Measurements from ENCODE around the gene PTPRT.

Gene PTPRT

DNA sequence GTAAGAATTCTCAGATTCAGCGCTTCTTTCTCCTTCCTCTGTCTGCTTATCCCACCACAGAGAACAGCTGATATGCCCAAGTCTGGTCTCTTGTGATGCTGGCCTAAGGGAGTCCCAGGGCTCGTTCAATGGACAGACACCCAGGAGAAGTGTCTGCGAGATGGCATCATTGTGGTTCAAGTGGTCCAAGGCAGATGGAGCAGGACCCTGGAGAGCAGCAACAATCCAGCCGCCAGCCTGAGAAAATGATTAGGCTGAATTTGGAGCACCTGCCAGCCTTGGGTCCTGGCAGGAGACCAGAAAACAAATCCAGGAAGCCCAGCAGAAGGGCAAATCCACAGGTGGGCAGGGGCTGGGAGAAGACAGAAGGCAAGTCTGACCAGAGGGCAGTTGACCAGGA is 145.8 kb downstream of the PTPRT start:
- no peaks in the 10 kb centered on the region for H3K27me3 ChIP-seq (ENCODE audit: insufficient read depth, low read length)
- no peak overlapping the region for H3K9ac ChIP-seq (ENCODE audit: low read depth, low read length)
- no peak overlapping the region for H3K27ac ChIP-seq (ENCODE audit: low read length)
- no peaks in the 10 kb centered on the region for H3K9me3 ChIP-seq (ENCODE audit: insufficient read depth, low read depth, low read length)
- no peaks in the 10 kb centered on the region; the same call in 1 of the 2 replicates for H3K4me1 ChIP-seq (ENCODE audit: insufficient read depth, low read length)
- no peaks in the 10 kb centered on the region for H3K36me3 ChIP-seq (ENCODE audit: insufficient read depth, low read depth, low read length)
- no peak overlapping the region for H3K4me3 ChIP-seq (ENCODE audit: low read length)

GRCh38 chr20:43040427-43040826 is 149.3 kb downstream of the PTPRT start:
- H3K4me3 ChIP-seq (ENCODE audit: low read length), result no peak overlapping the region
- H3K27me3 ChIP-seq (ENCODE audit: insufficient read depth, low read length), result no peaks in the 10 kb centered on the region
- H3K9ac ChIP-seq (ENCODE audit: low read depth, low read length), result no peak overlapping the region
- H3K9me3 ChIP-seq (ENCODE audit: insufficient read depth, low read depth, low read length), result no peaks in the 10 kb centered on the region
- H3K4me1 ChIP-seq (ENCODE audit: insufficient read depth, low read length), result no peaks in the 10 kb centered on the region
- H3K36me3 ChIP-seq (ENCODE audit: insufficient read depth, low read depth, low read length), result no peaks in the 10 kb centered on the region
- H3K27ac ChIP-seq (ENCODE audit: low read length), result no peak overlapping the region

DNA sequence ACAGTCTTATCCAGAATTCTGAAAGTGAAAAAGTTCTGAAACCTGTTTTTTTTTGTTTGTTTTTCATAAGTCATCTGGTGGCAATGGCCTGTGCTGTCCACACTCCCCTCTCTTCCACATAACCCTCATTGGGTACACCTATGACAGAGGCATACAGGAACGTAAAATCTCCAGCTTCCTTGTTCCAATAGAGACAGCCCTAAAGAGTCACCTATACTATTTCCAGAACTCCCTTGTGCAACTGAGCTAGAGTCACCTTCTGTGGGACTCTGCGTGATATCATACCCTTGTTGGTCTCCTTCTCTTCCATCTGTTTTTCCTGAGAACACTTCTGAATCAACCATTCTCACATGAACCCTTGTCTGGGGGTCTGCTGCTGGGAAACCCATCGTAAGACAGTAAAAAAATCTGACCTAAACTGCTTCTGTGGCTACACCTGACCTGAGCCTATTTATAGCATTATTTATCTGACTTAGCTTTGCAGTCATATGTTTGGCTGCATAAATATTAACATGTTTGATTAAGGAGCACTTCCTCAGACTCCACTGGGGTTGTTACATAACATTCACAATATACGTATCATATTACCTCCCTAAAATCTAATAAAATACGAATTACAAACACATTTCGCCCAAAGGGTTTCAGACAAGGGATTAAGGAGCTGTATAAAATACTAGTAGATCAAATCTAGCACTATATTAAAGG is 151.9 kb downstream of the PTPRT start:
- Histone ChIP-seq H3K27me3 (ENCODE audit: insufficient read depth, low read length) (no peaks in the 10 kb centered on the region), H3K9me3 (ENCODE audit: insufficient read depth, low read depth, low read length) (no peaks in the 10 kb centered on the region), H3K36me3 (ENCODE audit: insufficient read depth, low read depth, low read length) (no peaks in the 10 kb centered on the region), H3K9ac (ENCODE audit: low read depth, low read length) (no peak overlapping the region), H3K4me1 (ENCODE audit: insufficient read depth, low read length) (no peaks in the 10 kb centered on the region), H3K4me3 (ENCODE audit: low read length) (no peak overlapping the region), H3K27ac (ENCODE audit: low read length) (no peak overlapping the region)

DNA sequence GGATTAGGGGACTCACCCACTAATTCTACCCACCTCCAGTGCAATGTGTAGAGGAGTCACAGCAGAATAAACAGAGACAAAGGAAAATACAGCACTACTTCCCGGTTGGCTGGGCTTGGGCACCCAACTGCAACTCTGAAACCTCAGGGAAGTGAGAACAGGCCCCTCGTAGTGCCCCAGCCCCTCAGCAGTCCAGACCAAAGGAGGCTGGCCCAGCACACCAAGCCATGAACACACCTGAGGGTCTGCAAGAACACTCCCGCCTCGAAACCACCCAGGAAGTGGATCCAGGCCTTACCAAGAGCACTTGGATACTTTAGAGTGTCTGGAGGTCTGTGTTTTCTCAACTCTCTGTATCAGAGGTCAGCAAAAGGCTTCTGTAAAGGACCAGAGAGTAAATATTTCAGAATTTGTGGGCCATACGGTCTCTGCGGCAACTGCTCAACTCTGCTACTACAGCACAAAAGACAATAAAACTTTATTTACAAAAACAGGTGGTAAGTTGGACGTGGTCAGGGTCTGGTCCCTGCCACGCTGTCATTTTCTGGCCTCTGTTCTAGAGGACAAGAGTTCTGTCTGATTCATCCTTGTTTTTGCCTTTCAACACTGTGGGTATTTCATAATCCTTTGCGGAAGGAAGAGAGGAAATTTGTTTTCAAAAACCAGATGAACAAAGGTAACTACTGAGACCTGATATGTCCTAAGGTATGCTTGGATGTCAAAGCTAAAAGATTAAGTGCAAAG is 154.6 kb downstream of the PTPRT start:
- Histone ChIP-seq H3K36me3 (ENCODE audit: insufficient read depth, low read depth, low read length) (no peaks in the 10 kb centered on the region), H3K27ac (ENCODE audit: low read length) (no peak overlapping the region), H3K27me3 (ENCODE audit: insufficient read depth, low read length) (peaks cover 10% of the 10 kb centered on the region; the same call in 1 of the 2 replicates), H3K4me3 (ENCODE audit: low read length) (no peak overlapping the region), H3K4me1 (ENCODE audit: insufficient read depth, low read length) (no peaks in the 10 kb centered on the region), H3K9me3 (ENCODE audit: insufficient read depth, low read depth, low read length) (no peaks in the 10 kb centered on the region), H3K9ac (ENCODE audit: low read depth, low read length) (no peak overlapping the region)

DNA sequence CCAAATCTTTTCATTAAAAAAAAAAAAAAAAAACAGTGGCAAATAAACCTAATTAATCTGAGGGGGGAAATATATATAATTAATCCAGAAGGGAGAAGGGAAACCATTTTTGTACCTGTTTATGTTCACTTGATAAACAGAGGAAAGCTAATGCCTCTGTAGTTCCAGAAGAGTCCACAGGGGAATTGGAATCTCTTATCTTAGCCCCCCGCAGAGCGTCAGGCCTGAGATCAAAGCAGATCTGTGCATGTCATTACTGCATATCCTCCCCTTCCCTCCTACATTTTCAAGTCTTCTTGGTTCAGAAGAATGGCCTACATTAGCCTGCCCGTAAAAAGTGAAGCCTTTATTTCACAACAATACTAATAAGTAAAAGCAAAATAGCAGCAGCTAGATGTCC is 157.2 kb downstream of the PTPRT start:
- Histone ChIP-seq H3K27me3 (ENCODE audit: insufficient read depth, low read length) (peaks cover 22% of the 10 kb centered on the region), H3K27ac (ENCODE audit: low read length) (no peak overlapping the region), H3K4me3 (ENCODE audit: low read length) (no peak overlapping the region), H3K9ac (ENCODE audit: low read depth, low read length) (no peak overlapping the region), H3K9me3 (ENCODE audit: insufficient read depth, low read depth, low read length) (no peaks in the 10 kb centered on the region), H3K36me3 (ENCODE audit: insufficient read depth, low read depth, low read length) (no peaks in the 10 kb centered on the region), H3K4me1 (ENCODE audit: insufficient read depth, low read length) (no peaks in the 10 kb centered on the region)

GRCh38 chr20:43029176-43029575 is 160.5 kb downstream of the PTPRT start:
- no peak overlapping the region for H3K27ac ChIP-seq (ENCODE audit: low read length)
- H3K9me3 ChIP-seq (ENCODE audit: insufficient read depth, low read depth, low read length), result no peaks in the 10 kb centered on the region
- no peaks in the 10 kb centered on the region for H3K36me3 ChIP-seq (ENCODE audit: insufficient read depth, low read depth, low read length)
- H3K9ac ChIP-seq (ENCODE audit: low read depth, low read length), result no peak overlapping the region
- H3K4me3 ChIP-seq (ENCODE audit: low read length), result no peak overlapping the region
- no peaks in the 10 kb centered on the region for H3K4me1 ChIP-seq (ENCODE audit: insufficient read depth, low read length)
- H3K27me3 ChIP-seq (ENCODE audit: insufficient read depth, low read length), result peaks cover 22% of the 10 kb centered on the region

GRCh38 chr20:43028470-43028869 is 161.2 kb downstream of the PTPRT start:
- Histone ChIP-seq H3K4me1 (ENCODE audit: insufficient read depth, low read length) (no peaks in the 10 kb centered on the region), H3K9me3 (ENCODE audit: insufficient read depth, low read depth, low read length) (no peaks in the 10 kb centered on the region), H3K27me3 (ENCODE audit: insufficient read depth, low read length) (peaks cover 22% of the 10 kb centered on the region), H3K36me3 (ENCODE audit: insufficient read depth, low read depth, low read length) (no peaks in the 10 kb centered on the region), H3K27ac (ENCODE audit: low read length) (no peak overlapping the region), H3K4me3 (ENCODE audit: low read length) (no peak overlapping the region), H3K9ac (ENCODE audit: low read depth, low read length) (no peak overlapping the region)

DNA sequence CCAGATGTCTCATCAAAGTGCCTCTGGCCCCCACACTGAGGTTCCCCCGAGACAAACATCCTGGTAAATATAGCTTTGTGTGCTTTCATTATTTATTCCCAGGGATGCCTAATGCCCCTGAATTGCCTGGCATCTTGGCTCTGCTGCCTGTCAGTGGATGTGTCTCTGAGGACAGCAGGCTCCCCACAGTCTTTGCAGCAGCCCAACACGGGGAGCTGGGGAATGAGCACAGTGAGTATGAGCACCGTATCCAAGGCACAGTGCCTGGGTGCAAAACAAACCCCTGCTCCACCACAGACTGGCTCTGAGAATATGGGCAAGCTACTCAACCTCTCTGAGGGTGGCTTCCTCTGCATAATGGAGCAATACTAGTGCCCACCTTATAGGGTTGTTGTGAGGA is 165.9 kb downstream of the PTPRT start:
- Histone ChIP-seq H3K27ac (ENCODE audit: low read length) (no peak overlapping the region), H3K36me3 (ENCODE audit: insufficient read depth, low read depth, low read length) (no peaks in the 10 kb centered on the region), H3K4me1 (ENCODE audit: insufficient read depth, low read length) (no peaks in the 10 kb centered on the region), H3K9ac (ENCODE audit: low read depth, low read length) (no peak overlapping the region), H3K9me3 (ENCODE audit: insufficient read depth, low read depth, low read length) (no peaks in the 10 kb centered on the region), H3K27me3 (ENCODE audit: insufficient read depth, low read length) (peaks cover 2% of the 10 kb centered on the region; the same call in 1 of the 2 replicates), H3K4me3 (ENCODE audit: low read length) (no peak overlapping the region)

GRCh38 chr20:43022568-43022967 is 167.1 kb downstream of the PTPRT start:
- Histone ChIP-seq H3K27me3 (ENCODE audit: insufficient read depth, low read length) (no peaks in the 10 kb centered on the region), H3K9ac (ENCODE audit: low read depth, low read length) (no peak overlapping the region), H3K9me3 (ENCODE audit: insufficient read depth, low read depth, low read length) (no peaks in the 10 kb centered on the region), H3K4me1 (ENCODE audit: insufficient read depth, low read length) (no peaks in the 10 kb centered on the region; the same call in 1 of the 2 replicates), H3K27ac (ENCODE audit: low read length) (no peak overlapping the region), H3K36me3 (ENCODE audit: insufficient read depth, low read depth, low read length) (no peaks in the 10 kb centered on the region), H3K4me3 (ENCODE audit: low read length) (no peak overlapping the region)

DNA sequence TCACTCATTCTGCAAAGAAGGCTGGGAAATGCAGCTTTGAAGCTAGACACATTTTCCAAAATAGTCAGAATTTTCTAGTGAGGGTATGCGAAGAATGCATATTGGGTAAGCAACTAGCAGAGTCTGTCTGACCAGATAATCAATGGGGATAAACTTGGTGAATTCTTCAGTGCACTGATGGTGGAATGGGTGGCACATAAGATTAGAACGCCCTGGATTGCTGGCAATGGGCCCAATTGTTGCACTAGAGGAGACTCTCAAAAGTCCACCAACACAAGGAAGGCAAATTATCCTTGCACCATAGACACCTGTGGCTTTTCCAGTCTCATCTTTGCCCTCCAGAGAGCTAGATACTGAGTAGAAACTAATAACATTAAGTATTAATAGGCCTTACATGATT is 167.6 kb downstream of the PTPRT start:
- no peaks in the 10 kb centered on the region for H3K36me3 ChIP-seq (ENCODE audit: insufficient read depth, low read depth, low read length)
- no peaks in the 10 kb centered on the region; the same call in 1 of the 2 replicates for H3K4me1 ChIP-seq (ENCODE audit: insufficient read depth, low read length)
- no peak overlapping the region for H3K4me3 ChIP-seq (ENCODE audit: low read length)
- no peak overlapping the region for H3K27ac ChIP-seq (ENCODE audit: low read length)
- H3K9me3 ChIP-seq (ENCODE audit: insufficient read depth, low read depth, low read length), result no peaks in the 10 kb centered on the region
- no peaks in the 10 kb centered on the region for H3K27me3 ChIP-seq (ENCODE audit: insufficient read depth, low read length)
- H3K9ac ChIP-seq (ENCODE audit: low read depth, low read length), result no peak overlapping the region

DNA sequence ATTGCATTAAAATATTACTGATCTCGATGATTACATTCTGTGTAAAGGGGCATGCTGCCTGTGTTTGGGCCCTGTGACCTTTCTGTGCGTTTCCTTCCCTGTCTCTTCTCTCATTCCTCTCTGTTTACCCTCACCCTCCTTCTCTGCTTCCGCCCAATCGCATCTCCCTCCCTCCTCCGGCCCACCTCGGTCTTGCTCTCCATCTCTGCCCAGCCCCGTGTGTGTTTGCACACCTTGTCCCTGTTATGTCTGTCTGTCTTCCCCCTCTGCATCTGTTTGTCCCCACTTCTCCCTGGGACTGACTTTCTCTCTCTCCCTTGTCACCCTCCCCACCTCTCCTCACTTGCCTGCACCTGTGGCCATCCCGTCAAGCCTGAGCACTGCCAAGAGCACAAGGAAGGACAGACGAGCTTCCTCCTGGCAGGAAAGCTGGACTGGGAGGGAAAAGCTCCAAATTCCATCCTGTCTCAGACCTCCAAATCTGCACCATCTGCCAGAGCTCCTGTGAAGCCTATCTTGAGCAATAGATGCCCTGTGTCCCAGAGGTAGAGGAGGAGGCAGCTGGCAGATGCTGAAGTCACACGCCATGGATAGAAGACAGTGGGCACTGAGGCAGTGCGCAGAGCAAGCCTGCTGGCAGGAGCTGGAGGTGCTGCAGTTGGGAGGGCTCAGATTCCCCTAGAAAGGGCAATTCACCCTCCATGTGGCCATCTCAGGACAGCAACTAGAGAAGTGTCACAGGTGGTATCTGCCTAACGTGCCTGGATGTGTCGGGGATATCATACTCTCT is 172.3 kb downstream of the PTPRT start:
- Histone ChIP-seq H3K9ac (ENCODE audit: low read depth, low read length) (no peak overlapping the region), H3K4me3 (ENCODE audit: low read length) (no peak overlapping the region)

More for the DNA sequence above, 172.3 kb downstream of the PTPRT start:
- no peaks in the 10 kb centered on the region for H3K36me3 ChIP-seq (ENCODE audit: insufficient read depth, low read depth, low read length)
- H3K27me3 ChIP-seq (ENCODE audit: insufficient read depth, low read length), result no peaks in the 10 kb centered on the region
- no peaks in the 10 kb centered on the region; the same call in 1 of the 2 replicates for H3K4me1 ChIP-seq (ENCODE audit: insufficient read depth, low read length)
- H3K27ac ChIP-seq (ENCODE audit: low read length), result no peak overlapping the region
- no peaks in the 10 kb centered on the region for H3K9me3 ChIP-seq (ENCODE audit: insufficient read depth, low read depth, low read length)

Data from iPS-20b (cell line).